Measurements from ENCODE around the gene SUFU. TPM values are rescaled to one million over a fixed set of nuclear protein-coding genes. Genes with fewer than 3 reads are reported as not detected.

Gene SUFU
- total and polyA plus RNA-seq, 2 of the 4 experiments (the other 2 are of a cell fraction): 2.2 to 11.0 TPM

DNA sequence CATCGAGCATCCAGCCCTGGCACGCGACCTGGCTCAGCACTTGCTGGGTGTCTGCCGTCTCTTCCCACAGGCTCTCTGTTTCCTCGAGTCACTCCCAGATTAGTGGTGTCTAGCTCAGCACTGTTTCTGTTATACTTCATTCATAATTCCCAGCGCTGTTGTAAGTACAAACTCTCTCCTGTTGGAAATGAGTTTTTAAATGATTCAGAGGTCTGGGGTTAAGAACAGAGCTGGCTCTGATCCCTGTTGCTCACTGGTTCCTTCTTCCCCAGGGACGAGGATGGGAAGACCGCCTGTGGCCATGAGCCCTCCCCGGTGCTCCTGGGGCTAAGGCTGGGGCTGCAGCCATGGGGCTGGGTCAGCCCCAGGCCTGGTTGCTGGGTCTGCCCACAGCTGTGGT is 35.1 kb upstream of the SUFU start:
- no peak overlapping the region for H3K18ac ChIP-seq (ENCODE audit: low read depth, low read length)
- H3K4me2 ChIP-seq (ENCODE audit: low read depth, low read length): no peak overlapping the region

More for the DNA sequence above, 35.1 kb upstream of the SUFU start:
- H2BK120ac ChIP-seq (ENCODE audit: low read depth, low read length): no peak overlapping the region
- H3K9ac ChIP-seq (ENCODE audit: low read depth, low read length): no peak overlapping the region
- no peak overlapping the region for H2BK20ac ChIP-seq (ENCODE audit: low read depth, low read length)
- H2BK5ac ChIP-seq (ENCODE audit: low read depth, low read length, poor library complexity, severe bottlenecking): no peak overlapping the region
- no peak for TF ChIP-seq RAD21 (IDR thresholded peaks at IDR 0.05; ENCODE audit: low read length)
- no peak for TF ChIP-seq USF2 (IDR thresholded peaks at IDR 0.05; ENCODE audit: low read depth, low read length)
- TF ChIP-seq CHD1 (IDR thresholded peaks at IDR 0.05; ENCODE audit: low read depth, low read length): no peak
- TF ChIP-seq NFE2L2 (IDR thresholded peaks at IDR 0.05; ENCODE audit: low read depth, low read length): no peak
- TF ChIP-seq MAZ (IDR thresholded peaks at IDR 0.05; ENCODE audit: borderline replicate concordance, low read depth, low read length): no peak
- TF ChIP-seq, protein P1, sequence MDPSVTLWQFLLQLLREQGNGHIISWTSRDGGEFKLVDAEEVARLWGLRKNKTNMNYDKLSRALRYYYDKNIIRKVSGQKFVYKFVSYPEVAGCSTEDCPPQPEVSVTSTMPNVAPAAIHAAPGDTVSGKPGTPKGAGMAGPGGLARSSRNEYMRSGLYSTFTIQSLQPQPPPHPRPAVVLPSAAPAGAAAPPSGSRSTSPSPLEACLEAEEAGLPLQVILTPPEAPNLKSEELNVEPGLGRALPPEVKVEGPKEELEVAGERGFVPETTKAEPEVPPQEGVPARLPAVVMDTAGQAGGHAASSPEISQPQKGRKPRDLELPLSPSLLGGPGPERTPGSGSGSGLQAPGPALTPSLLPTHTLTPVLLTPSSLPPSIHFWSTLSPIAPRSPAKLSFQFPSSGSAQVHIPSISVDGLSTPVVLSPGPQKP (IDR thresholded peaks at IDR 0.05; ENCODE audit: borderline replicate concordance, low read depth, low read length): no peak
- no peak for TF ChIP-seq CEBPB (IDR thresholded peaks at IDR 0.05; ENCODE audit: low read depth, low read length)
- no peak for TF ChIP-seq POLR2A (IDR thresholded peaks at IDR 0.05; ENCODE audit: low read depth, low read length)
- TF ChIP-seq FOS (IDR thresholded peaks at IDR 0.05; ENCODE audit: low read depth, low read length): no peak
- TF ChIP-seq MXI1 (IDR thresholded peaks at IDR 0.05; ENCODE audit: borderline replicate concordance, low read depth, low read length): no peak
- TF ChIP-seq BHLHE40 (IDR thresholded peaks at IDR 0.05; ENCODE audit: low read depth, low read length): no peak
- no peak for TF ChIP-seq MAFK (IDR thresholded peaks at IDR 0.05; ENCODE audit: low read depth, low read length)
- TF ChIP-seq RCOR1 (IDR thresholded peaks at IDR 0.05; ENCODE audit: insufficient replicate concordance, low read length): no peak
- no peak for TF ChIP-seq CTCF (conservative IDR thresholded peaks at IDR 0.05; ENCODE audit: low read depth, low read length)
- TF ChIP-seq SMC3 (IDR thresholded peaks at IDR 0.05; ENCODE audit: low read depth, low read length): no peak
- H3K14ac ChIP-seq (replicated peaks; ENCODE audit: low read depth, low read length): no peak overlapping the region
- H2AFZ ChIP-seq (replicated peaks; ENCODE audit: low read length, poor library complexity): no peak overlapping the region
- no peak overlapping the region for H3K4me3 ChIP-seq (ENCODE audit: insufficient read depth, low read depth, low read length)
- ATAC-seq (ENCODE audit: low read depth) (peak; percentile 32), DNase-seq (peak; percentile 42)
- H3K9me1 ChIP-seq (ENCODE audit: insufficient read depth, low read length): no peaks in the 10 kb centered on the region
- no peaks in the 10 kb centered on the region for H3K79me1 ChIP-seq (ENCODE audit: low read depth in 1 of 2, low read length in 2 of 2)
- no peak overlapping the region for H4K5ac ChIP-seq (ENCODE audit: low read depth, low read length)
- H4K20me1 ChIP-seq (ENCODE audit: insufficient read depth, low read length): no peaks in the 10 kb centered on the region
- H3K9me3 ChIP-seq (ENCODE audit: control insufficient read depth, insufficient read depth, low read length): no peaks in the 10 kb centered on the region
- in situ Hi-C loops (cut with MboI; ENCODE audit: low sequenced_read_pairs) (no loop called here), dilution Hi-C loops (cut with HindIII; ENCODE audit: low sequenced_read_pairs, unreplicated experiment) (no loop called here), intact Hi-C loops (cut with micrococcal nuclease) (no loop called here)
- H3K36me3 ChIP-seq (ENCODE audit: control insufficient read depth, insufficient read depth, low read length): no peaks in the 10 kb centered on the region
- WGBS, 2 experiments (ENCODE audit: extremely low coverage in 2 of 2, insufficient read length in 1 of 2): no CpG with 5 or more reads among the region's 9 CpGs
- no peak overlapping the region for H3K4ac ChIP-seq (ENCODE audit: low read depth, low read length)
- no peaks in the 10 kb centered on the region for H3K4me1 ChIP-seq (ENCODE audit: control insufficient read depth, insufficient read depth, low read length)
- no peak overlapping the region for H4K8ac ChIP-seq (ENCODE audit: low read depth in 2 of 2, low read length in 2 of 2)
- no peak overlapping the region for H4K91ac ChIP-seq (ENCODE audit: insufficient read depth, low read depth, low read length)
- no peak overlapping the region for H2AK9ac ChIP-seq (replicated peaks; ENCODE audit: low read depth, low read length, poor library complexity)
- CTCF ChIA-PET: interaction anchor here (1.4 kb wide), 1 partner anchor 10 kb away, joined by 4 read pairs; no protein-coding TSS in a partner anchor
- no peak overlapping the region for H3K23ac ChIP-seq (ENCODE audit: low read depth, low read length)
- no peak overlapping the region for H2BK15ac ChIP-seq (ENCODE audit: low read depth, low read length)
- H2AK5ac ChIP-seq (ENCODE audit: low read depth, low read length): no peak overlapping the region
- H3K27me3 ChIP-seq (ENCODE audit: control insufficient read depth, insufficient read depth, low read length): no peaks in the 10 kb centered on the region; the same call in 1 of the 2 replicates
- no peak overlapping the region for H3K27ac ChIP-seq (ENCODE audit: insufficient read depth, low read length)
- POLR2A ChIA-PET (ENCODE audit: unreplicated experiment): no interaction called here
- H3K56ac ChIP-seq (ENCODE audit: extremely low read depth, insufficient read depth, low read length): no peak overlapping the region
- BruUV-seq (replicated peaks): no TSS peak

Data from IMR-90 (cell line).